Activated CD8-positive, alpha-beta memory T cell treated with anti-CD3 and anti-CD28 coated beads for 36 hours (primary cell): ENCODE data around the gene EPS8L1. TPM values are rescaled to one million over a fixed set of nuclear protein-coding genes. Genes with fewer than 3 reads are reported as not detected.

Experiments used
- CTCF ChIA-PET: fragments of 350-600 bp; sonication (Branson Sonifier 250); formaldehyde crosslinking; loops from one replicate; lab custom pipeline; 2021; ENCODE audit warnings: antibody characterized with exemption; lab: Charles Lee
- POLR2A ChIA-PET: fragments of 350-600 bp; sonication (Branson Sonifier 250); formaldehyde crosslinking; loops from one replicate; lab custom pipeline; 2021; ENCODE audit warnings: antibody characterized with exemption; lab: Charles Lee
- total RNA-seq, 2 experiments: library from RNA; stranded (reverse); gene quantifications; one replicate each; pipeline ENCODE4 v1.2.3, GENCODE V29; 2021

The EPS8L1 gene
- total RNA-seq, 2 experiments from 2014 or later, result 1.4 to 1.5 TPM

DNA sequence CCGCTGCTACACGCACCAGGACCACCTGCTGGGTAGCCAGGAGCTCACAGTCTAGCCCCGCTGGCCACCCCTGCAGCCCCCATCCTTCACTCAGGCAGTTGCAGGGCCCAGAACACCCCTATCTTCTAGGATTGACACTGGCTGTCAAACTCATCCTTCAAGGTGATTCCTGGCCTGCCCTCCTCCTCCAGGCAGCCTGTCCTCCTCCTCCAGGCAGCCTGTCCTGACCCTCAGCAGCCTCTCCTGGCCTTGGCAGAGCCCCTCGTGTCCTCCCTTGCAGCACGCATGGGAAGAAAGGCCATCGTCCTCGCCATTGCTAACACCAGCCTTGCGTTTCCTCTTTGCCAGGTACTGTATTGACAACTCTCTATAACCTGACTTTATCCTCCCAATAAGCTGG, 3.8 kb upstream of the EPS8L1 start:
- ChIA-PET POLR2A (no interaction called here), CTCF (no interaction called here)

DNA sequence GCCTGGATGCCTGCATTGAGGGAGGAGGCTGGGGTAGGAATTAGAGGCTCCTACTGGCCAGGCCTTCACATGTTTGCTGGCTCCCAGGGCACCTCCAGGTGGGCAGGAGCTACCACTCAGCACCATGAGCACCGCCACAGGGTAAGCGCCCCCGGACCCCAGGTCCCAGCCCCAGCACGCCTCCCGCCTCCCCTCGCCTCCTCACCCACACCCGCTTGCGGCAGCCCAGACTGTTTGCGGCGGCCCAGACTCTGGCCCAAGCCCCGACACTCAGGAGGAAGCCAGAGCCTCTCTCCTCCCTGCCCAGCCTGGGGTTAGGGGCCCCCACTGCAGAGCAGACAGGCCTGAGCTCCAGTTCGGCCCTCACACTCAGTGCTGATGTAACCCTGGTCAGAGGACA, 652 bp downstream of the EPS8L1 start:
- POLR2A ChIA-PET, result no interaction called here
- CTCF ChIA-PET, result no interaction called here

DNA sequence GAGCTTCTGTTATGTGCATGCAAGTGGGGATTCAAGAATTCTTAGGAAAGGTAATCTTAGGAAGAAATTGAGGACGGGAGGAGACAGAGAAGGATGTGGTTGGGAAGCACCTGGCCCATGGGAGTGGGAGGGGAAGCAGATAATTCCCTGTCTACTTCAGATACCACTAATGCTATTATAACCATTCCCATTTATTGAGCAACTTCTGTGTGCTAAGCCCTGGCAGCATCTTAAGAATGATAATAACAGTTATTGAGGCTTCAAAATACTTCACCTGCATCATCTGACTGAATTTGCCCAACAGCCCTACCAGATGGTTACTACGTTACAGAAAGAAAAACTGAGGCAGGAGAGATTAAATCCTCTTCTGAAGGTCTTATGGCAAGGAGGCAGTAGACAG, 1.4 kb downstream of the EPS8L1 start:
- POLR2A ChIA-PET, result no interaction called here
- CTCF ChIA-PET, result no interaction called here

DNA sequence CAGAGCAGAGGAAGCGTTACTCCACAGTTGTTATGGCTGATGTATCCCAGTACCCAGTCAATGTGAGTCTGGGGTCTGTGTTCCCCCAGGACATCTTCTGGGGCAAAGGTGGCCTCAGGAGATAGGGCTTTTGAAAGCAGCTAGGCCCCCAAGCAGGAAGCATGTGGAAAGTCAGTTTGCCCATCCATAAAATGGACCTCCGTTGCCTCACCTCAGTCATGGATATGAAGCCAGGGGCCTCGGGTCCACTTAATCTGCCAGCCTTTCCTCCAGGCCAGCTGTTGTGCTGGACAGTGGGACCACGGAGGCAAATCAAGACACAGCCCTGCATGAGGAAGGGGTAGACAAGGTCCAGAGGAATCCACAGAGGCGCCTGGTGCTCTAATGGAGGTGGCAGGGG, 3.3 kb downstream of the EPS8L1 start:
- POLR2A ChIA-PET, result no interaction called here
- CTCF ChIA-PET, result interaction anchor here (0.7 kb wide), 1 partner anchor 10 kb away, joined by 3 read pairs; no protein-coding TSS in a partner anchor

DNA sequence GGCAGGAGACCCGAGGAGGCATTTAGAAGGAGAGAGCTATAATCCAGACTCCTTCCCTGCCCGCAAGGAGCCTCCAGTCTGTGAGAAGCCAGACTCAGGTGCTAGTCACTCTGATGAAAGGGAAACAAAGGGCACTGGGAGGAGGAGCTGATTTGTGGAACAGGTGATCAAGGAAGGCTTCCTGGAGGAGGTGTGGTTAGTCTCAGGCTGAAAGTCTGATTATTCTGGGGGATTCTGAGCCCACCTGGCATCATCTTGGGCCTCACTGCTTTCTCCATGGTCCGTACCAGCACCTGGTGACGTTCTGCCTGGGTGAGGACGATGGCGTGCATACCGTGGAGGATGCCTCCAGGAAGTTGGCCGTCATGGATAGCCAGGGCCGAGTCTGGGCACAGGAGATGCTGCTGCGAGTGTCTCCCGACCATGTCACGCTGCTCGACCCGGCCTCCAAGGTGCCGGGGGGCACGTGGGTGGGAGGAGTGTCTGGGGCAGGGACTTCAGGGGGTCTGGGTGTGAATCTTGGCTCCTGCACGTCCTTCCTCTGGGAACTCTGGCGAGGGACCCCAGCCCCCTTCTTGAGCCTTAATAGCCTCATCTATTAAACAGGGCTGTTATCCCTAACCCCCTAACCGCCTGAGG, 3.9 kb downstream of the EPS8L1 start:
- ChIA-PET CTCF (interaction anchor here (0.7 kb wide), 1 partner anchor 9 kb away, joined by 3 read pairs; no protein-coding TSS in a partner anchor), POLR2A (interaction anchor here (0.6 kb wide), 1 partner anchor 12 kb away, joined by 3 read pairs; no protein-coding TSS in a partner anchor)

DNA sequence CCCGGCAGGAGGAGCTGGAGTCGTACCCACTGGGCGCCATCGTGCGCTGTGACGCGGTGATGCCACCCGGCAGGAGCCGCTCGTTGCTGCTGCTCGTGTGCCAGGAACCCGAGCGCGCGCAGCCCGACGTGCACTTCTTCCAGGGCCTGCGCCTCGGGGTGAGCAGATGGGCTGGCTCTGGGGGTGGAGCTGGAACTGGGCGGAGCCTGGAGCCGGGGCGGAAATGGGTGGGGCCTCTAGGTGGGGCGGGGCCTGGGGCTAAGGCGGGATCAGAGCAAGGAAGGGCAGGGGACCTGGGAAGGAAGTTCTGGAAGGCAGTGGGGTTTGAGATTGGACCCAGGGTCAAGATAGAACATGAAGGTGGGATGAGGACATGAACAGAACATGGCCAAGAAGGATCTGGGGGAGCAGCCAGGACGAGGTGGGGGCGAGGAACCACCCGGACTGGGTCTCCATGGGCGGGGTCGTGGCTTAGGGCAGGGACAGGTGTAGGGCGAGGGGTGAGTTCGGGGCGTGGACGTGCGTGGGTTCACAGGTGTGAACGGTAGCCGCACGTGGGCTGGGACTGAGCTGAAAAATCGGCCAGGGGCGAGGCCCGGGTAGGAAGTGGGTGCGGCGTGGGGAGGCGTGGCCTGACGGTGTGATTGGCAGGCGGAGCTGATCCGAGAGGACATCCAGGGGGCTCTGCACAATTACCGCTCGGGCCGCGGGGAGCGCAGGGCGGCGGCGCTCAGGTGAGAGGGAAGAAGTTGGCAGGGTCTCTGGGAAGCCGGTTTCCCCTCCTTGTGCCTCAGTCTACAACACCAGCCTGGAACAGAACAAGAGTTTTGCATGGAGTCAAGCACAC, 4.7 kb downstream of the EPS8L1 start:
- ChIA-PET POLR2A (interaction anchor here (0.6 kb wide), 1 partner anchor 12 kb away, joined by 3 read pairs; no protein-coding TSS in a partner anchor), CTCF (interaction anchor here (0.5 to 0.8 kb wide), 2 partner anchors 17 to 591 kb away, joined by 3 read pairs; partner anchors contain the start of gene RDH13)

DNA sequence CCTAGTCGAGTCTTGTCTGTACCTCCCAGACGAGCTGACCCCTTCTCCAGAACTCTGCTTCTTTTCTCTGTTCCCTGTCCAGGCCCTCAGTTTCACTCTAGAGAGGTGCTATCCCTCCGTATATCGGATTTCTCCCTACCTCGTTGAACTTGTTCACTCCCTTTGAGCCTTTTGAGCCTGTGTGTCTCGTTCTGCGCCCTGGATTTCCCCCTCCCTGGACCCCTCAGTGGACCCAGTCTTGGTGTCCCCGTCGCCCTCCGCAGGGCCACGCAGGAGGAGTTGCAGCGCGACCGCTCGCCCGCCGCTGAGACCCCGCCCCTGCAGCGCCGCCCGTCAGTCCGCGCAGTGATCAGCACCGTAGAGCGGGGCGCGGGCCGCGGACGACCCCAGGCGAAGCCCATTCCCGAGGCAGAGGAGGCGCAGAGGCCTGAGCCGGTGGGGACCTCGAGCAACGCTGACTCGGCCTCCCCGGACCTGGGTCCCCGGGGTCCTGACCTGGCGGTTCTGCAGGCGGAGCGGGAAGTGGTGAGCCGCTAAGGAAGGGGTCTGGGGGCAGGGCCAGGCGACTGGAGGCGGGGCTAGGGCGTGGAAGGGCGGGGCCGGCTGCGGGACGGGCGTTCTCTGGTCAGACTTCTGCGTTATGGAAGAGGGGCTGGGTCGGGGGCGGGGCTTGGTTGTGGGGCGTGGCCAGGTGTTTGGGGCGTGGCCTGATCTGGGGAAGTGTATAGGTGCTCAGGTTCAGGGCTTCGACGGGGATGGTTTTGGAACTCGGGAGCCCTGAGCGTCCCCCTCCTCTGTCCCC, 5.5 kb downstream of the EPS8L1 start:
- ChIA-PET CTCF (no interaction called here), POLR2A (no interaction called here)

DNA sequence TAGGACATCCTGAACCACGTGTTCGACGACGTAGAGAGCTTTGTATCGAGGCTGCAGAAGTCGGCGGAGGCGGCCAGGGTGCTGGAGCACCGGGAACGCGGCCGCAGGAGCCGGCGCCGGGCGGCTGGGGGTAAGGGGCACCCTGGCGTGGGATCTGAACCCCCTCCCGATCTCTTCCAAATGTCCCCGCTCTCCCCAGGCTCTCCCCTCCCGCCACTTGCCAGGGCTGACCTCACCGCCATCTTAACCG, 6.0 kb downstream of the EPS8L1 start:
- POLR2A ChIA-PET, result no interaction called here
- CTCF ChIA-PET, result no interaction called here

DNA sequence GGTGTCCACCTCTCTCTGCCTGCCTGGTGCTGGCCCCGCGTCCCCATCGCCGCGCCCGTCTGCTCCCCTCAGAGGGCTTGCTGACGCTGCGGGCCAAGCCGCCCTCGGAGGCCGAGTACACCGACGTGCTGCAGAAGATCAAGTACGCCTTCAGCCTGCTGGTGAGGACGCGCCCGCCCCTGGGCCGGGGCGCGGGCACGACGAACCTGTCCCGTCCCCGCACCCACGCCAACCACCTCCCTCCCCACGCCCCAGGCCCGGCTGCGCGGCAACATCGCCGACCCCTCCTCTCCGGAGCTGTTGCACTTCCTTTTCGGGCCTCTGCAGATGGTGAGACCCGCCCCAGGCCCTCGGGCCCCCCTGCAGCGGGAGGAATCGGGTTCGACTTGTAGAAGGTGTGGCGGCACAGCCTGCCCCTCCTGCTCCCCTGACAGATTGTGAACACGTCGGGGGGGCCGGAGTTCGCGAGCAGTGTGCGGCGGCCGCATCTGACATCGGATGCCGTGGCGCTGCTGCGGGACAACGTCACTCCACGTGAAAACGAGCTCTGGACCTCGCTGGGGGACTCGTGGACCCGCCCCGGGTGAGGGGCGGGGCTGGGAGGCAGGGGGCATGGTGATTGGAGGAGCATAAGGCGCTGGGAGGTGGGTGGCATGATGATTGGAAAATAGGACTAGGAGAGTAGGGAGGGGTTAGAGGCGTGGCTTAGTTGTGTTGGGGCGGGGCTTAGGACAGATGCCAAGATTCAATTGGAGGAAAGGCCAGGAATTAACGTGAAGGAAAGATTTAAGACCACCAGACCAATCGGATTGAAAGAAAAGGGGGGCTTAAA, 6.6 kb downstream of the EPS8L1 start:
- POLR2A ChIA-PET, result interaction anchor here (0.9 kb wide), 1 partner anchor 35 kb away, joined by 3 read pairs; no protein-coding TSS in a partner anchor
- CTCF ChIA-PET, result no interaction called here

DNA sequence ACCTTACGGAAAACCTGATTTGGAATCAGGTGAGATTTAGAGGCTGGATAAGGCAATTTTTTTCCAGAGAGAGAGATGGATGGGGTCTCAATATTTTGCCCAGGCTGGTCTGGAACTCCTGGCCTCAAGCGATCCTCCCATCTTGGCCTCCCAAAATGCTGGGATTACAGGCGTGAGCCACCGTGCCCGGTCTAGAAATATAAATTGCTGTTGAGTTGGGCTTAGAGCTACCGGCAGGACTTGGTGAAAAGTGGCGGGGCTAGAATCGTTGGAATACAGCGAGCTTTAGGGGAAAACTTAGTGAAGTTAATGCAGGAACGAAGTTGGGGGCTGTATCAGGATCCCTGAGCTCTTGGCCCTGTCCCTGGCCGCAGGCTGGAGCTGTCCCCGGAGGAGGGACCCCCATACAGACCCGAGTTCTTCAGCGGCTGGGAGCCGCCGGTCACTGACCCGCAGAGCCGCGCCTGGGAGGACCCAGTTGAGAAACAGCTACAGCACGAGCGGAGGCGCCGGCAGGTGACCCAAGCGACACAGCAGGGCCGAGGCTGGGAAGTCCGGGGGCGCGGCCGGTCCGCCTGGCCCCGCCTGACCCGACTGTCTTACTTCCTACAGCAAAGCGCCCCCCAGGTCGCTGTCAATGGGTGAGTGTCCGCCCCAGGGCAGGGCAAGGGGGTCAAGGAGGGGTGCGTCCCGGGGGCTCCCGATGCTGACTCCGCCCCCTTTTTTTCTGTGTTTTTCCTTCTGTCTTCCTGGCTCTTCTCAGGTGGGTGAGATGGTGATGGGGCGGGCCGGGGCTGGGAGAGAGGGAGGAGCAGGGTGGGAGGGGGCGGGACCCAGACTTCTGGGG, 7.6 kb downstream of the EPS8L1 start:
- POLR2A ChIA-PET, result interaction anchor here (0.9 kb wide), 1 partner anchor 34 kb away, joined by 3 read pairs; no protein-coding TSS in a partner anchor
- CTCF ChIA-PET, result no interaction called here

DNA sequence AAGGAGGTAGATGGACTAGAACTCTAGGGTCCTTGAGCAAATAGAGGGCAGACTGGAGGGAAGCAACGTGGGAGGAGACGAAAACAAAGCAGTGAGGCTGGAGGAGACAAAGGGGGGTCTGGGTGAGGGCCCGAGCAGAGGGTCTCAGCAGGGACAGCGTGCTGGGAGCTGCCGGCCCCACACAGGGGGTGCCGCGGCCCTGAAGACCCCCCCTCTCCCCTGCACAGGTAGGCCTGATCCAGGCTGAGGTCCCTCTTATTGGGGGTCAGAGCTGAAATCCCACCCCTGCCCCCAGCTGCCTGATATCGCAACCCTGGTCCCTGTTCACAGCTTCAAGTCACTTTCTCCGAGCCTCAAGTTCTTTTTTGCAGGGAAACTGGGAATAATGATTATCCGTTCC, 8.7 kb downstream of the EPS8L1 start:
- POLR2A ChIA-PET, result no interaction called here
- CTCF ChIA-PET, result no interaction called here

DNA sequence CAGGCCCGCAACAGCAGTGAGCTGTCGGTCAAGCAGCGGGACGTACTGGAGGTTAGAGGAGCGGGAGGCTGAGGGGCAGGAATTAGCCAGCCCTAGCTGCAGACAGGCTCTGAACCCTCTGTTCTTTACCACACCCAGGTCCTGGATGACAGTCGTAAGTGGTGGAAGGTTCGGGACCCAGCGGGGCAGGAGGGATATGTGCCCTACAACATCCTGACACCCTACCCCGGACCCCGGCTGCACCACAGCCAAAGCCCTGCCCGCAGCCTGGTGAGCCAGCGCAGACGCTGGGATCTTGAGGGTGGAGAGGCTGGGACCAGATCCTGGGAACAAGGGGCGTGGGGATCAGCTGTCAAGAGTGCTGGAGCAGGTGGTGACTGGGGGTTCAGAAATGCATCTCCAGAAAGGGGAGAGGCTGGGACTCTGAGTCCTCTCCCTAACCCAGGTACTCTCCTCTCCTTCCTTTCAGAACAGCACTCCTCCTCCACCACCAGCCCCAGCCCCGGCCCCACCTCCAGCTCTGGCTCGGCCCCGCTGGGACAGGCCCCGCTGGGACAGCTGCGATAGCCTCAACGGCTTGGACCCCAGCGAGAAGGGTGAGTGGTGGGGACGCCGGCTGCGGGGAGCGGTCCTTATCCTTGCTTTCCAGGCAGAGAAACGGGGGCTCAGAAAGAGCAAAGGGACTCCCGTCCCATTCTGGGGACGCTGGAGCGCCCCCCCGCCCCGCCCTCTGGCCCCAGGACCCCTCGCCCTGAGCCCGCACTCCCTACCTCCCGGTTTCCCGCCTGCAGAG, 10.4 kb downstream of the EPS8L1 start:
- POLR2A ChIA-PET, result no interaction called here

DNA sequence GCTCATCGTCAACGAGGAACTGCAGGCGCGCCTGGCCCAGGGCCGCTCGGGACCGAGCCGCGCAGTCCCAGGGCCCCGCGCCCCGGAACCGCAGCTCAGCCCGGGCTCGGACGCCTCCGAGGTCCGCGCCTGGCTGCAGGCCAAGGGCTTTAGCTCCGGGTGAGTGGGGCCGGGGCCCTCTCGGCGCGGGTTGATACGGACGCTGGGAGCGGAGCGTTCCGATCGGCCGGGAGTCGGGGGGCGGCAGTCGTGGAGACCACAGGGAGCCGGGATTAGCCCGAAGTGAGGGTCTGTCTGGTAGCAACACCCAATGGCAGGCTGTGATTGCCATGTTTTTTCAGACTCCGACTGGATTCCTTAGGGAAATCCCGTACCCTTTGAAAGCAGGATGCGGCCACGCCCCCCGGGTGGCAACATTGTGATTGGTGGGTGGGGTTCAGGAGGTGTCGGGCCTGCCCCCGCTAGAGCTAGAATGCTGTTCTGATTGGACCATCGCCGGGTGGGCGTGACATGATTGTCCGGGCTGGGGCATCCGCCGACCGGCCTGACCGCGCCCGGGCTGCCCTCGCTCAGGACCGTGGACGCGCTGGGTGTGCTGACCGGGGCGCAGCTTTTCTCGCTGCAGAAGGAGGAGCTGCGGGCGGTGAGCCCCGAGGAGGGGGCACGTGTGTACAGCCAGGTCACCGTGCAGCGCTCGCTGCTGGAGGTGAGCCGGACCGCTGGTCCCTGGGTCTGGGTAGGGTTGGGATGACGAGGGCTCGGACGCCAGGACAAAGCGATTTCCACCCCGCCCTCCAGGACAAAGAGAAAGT, 11.3 kb downstream of the EPS8L1 start:
- CTCF ChIA-PET, result interaction anchor here (0.6 kb wide), 2 partner anchors 91 to 531 kb away, joined by 5 to 9 read pairs; no protein-coding TSS in a partner anchor
- POLR2A ChIA-PET, result no interaction called here

More for the DNA sequence above, 10.4 kb downstream of the EPS8L1 start:
- CTCF ChIA-PET, result interaction anchor here (0.6 kb wide), 2 partner anchors 92 to 532 kb away, joined by 5 to 9 read pairs; no protein-coding TSS in a partner anchor

DNA sequence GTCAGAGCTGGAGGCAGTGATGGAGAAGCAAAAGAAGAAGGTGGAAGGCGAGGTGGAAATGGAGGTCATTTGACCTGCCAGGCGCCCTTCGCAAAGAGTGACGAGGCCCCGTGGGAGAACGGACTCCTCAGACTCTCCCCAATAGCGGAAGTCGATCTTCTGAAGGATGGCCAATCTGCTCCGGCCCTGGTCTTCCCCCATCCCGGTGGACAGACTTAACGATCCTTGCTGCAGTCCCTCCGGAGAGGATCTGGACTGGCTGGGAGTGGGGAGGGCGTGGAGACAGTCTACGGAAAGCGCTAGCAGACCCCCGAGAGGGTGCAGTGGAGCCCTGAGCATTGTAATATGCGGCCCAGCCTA, 11.9 kb downstream of the EPS8L1 start:
- ChIA-PET POLR2A (no interaction called here), CTCF (no interaction called here)

DNA sequence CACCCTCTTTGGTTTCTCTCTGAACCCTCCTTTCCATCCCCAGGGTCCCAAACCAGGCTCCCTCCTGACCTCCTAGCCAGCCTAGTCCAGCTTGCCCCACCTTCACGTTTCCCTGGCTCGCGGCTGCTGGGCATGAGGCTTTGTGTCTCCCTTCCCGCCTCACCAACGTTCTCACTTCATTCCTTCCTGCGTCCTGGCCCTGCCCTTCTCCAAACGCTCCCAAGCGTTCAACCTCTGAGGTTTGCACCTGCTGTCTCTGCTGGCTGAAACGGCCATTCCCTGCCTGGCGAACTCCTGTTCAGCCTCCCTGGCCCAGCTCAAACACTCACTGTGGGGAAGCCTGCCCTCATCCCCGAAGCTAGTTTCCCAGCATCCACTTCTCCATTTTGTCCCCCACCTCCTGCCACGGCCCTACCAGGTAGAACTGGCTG, 12.4 kb downstream of the EPS8L1 start:
- POLR2A ChIA-PET, result no interaction called here
- CTCF ChIA-PET, result interaction anchor here (0.7 to 1.5 kb wide), 4 partner anchors 9 to 66 kb away, joined by 3 read pairs; partner anchors contain the start of gene PPP1R12C
